Skin of body (tissue), 2 donors: ENCODE measurements around the gene ZFP36L1. TPM values are rescaled to one million over a fixed set of nuclear protein-coding genes. Genes with fewer than 3 reads are reported as not detected.

Experiments
- DNase-seq: peaks from one replicate; lab custom pipeline; 2025; lab: John Stamatoyannopoulos, UW
- total RNA-seq: library from RNA; depleted of rRNA; stranded (reverse); fragments of >200 nt; gene quantifications from one replicate; pipeline ENCODE4 v1.2.3, GENCODE V29; 2014

The ZFP36L1 gene
- total RNA-seq, 1 donor from 2014 or later = 87.7 TPM

GRCh38 chr14:68816183-68816942 lies 23.5 kb upstream of the ZFP36L1 start:
- DNase-seq = peak; percentile 93

- DNase-seq = no peak
Observed at GRCh38 chr14:68815298-68816182, 22.7 kb upstream of the ZFP36L1 start.

GRCh38 chr14:68814539-68815297 lies 21.9 kb upstream of the ZFP36L1 start:
- DNase-seq = peak; percentile 78

DNA sequence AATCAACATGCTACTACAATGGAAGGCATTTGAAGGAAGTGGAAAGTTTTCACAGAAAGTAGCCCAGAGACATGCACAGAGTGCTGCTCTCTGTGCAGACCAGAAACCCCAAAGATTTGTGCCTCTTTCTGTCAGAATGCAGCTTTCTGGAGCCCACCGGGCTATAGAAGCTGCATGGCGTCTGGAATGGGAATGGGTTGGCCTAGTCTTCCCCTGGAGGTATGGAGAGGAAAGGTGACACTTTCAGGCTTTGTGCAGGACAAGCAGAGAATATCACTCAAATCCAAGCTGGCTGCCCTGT lies 21.3 kb upstream of the ZFP36L1 start:
- DNase-seq = no peak

DNA sequence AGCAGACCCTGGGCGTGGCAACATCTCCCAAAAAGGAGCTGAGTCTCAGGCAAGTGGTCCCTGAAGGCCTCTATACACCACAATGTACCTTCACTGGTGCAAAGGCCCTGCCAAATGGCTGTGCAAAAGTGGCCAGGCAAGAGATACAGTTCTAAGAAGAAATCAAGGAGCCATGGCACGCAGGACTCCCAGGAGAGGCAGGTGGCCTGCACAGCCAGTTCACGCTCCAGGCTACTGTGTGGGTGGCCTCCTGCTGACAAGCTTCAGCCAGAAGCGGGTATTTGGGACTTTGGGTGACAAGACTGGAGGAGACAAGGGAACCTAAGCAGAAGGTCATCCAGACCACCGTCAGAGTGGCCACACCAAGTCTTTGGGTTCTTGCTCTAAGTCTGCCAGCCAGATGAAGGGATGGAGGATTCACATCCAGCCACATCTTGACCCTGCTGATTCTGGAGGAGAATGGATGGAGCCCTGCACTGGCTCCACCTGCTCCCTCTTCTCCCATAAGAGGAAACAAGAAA lies 20.5 kb upstream of the ZFP36L1 start:
- DNase-seq = no peak

GRCh38 chr14:68811171-68811570 lies 18.3 kb upstream of the ZFP36L1 start:
- DNase-seq = no peak

- DNase-seq = no peak
Observed at GRCh38 chr14:68810173-68811153, 17.6 kb upstream of the ZFP36L1 start.

DNA sequence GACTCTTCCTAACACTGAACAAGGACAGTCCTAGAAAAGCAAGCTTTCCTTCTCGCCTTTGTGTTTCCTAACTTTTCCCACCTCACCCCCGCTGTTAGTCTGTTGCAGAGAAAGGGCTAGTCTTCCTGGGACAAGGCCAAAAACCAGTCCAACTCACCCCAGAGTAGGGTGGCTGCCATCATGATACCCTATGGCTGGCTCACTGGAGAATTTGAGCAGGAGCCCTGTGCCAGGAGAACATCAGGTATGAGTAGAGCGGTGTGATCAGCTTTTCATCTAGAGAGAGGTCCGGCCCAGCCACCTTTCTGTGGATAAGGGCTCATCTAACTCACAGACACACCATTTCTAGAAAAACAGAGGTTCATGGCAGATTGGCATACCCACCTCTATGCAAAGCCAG lies 16.7 kb upstream of the ZFP36L1 start:
- no peak for DNase-seq

GRCh38 chr14:68808696-68809480 lies 16.0 kb upstream of the ZFP36L1 start:
- no peak for DNase-seq

- DNase-seq = no peak
Observed at GRCh38 chr14:68807987-68808386, 15.1 kb upstream of the ZFP36L1 start.

GRCh38 chr14:68807148-68807600 lies 14.3 kb upstream of the ZFP36L1 start:
- DNase-seq = no peak

DNA sequence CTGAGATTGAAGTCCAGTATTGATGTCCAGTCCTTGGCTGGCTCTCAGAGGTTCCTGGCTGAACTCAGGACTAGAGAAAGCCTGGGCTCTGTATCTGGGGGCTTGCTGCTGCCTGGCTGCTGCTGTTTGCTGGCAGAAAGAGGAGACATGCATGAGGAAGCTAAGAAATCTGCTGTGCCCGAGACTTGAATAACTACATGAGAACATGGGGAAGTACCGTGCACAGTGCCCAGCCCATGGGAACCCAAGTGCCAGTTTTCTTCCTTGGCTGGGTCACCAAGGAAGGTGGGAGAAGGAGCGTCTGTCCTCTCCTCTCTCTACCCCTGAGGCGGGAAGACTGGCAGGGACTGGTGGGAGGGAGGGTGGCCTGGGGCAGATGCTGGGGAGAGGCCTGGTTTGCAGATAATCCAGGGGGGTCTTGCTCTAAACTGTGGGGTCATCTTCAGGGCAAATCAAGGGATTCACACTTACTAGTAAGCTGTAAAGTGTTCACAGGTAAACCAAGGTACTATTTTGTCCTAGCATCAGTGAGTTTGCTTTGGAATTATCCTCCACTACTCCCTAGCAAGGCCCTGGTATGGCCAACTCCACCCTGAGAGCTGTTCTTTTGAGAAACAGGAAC lies 13.8 kb upstream of the ZFP36L1 start:
- DNase-seq = no peak

- DNase-seq = no peak
Observed at GRCh38 chr14:68805414-68805813, 12.5 kb upstream of the ZFP36L1 start.

GRCh38 chr14:68801631-68802030 lies 8.8 kb upstream of the ZFP36L1 start:
- DNase-seq = no peak

DNA sequence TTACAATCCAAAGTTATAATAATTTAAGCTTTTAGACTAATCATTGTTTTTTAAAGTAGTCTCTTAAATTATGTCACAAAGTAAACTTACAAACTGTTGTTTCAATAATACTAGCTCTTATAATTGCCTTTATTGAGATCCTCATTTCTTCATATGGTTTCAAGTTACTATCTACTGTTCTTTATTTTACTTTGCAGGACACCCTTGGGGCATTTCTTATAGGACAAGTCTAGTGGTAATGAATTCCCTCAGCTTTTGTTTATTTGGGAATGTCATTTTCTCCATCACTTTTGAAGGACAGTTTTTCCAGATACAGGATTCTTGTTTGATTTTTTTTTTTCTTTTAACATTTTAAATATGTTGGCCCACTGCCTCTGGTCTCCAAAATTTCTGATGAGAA lies 8.1 kb upstream of the ZFP36L1 start:
- no peak for DNase-seq

DNA sequence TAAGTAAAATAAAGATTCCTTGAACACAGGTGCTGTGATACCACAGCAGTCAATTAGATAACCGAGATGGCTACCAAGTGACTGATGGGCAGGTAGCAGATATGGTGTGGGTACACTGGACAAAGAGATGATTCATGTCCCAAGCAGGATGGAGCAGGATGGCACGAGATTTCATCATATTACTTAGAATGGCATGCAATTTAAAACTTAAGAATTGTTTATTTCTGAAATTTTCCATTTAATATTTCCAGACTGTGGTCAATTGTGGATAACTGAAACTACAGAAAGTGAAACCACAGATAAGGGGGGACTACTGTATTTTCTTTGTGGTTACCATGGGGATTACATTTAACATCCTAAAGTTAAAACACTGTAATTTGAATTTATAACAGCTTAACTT lies 7.5 kb upstream of the ZFP36L1 start:
- no peak for DNase-seq

DNA sequence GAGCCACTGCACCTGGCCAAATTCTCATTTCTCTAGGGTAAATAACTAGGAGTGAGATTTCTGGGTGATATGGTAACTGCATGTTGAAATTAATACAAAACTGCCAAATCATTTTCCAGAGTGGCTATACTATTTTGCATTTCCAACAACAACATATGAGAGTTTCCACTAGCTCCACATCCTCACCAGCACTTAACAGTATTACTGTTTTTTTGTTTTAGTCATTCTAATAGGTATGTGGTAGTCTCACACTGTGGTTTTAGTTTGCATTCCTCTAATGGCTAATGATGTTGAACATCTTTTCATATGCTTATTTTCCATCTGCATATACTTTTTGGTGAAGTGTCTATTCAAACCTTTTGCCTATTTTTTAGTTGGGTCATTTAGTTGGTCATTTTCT lies 5.8 kb upstream of the ZFP36L1 start:
- DNase-seq = no peak

GRCh38 chr14:68797121-68797670 lies 4.3 kb upstream of the ZFP36L1 start:
- DNase-seq = no peak
